GM21825 (cell line): ENCODE measurements around the gene ERN1.
"Not testable (repeated sequence)": the region's sequence is repeated elsewhere in the genome, so short reads cannot be mapped to it uniquely, and the experiment has no call there.

Source experiments
- ATAC-seq: cut with Tn5 transposase; IDR thresholded peaks from one replicate; pipeline ENCODE4 v1.9.1; 2021; ENCODE audit warnings: mild to moderate bottlenecking, moderate library complexity; ENCODE audit not compliant: unreplicated experiment

ERN1 gene

DNA sequence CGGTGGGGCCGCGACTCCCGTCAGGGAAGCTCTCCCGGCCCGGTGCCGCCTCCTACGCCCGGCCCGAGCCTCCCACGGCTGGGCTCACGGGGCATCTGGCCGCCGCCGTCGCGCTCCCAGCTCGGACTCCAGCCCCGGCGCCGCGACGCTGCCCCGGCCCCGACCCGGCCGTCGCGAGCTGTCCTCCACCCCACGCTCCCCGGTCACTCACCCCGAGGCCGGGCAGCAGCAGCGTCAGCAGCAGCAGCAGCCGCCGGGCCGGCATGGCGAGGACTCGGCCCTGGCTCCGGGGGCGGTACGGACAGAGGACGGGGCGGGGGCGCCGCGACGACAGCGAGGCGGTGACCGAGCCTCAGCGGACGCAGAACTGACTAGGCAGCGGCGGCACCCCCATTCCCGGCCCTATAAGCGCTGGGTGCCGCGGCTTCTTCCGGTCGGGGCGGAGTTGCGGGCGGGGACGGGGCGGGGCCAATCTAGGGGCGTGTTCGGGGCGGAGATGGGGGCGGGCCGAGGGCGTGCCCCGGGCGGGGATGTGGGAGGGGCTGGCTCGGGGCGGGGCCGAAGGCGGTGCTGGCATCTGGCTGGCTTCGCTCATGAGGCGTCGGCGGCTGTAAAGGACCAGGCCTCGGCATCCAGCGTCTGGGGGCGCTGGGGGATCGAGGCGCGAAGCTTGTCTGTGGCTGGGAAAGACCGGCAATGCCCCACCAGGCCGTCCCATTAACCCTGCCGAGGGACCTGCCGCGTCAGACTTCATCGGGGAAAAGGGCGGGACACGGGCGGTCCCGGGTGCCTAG lies at the start of gene ERN1:
TSS of gene ERN1 (minus strand) at position 380 of the 794 bp plus-strand sequence. CDS start at position 265, 115 bp downstream.
- ATAC-seq, result peak; percentile 65

- not testable (repeated sequence) for ATAC-seq
Measured at GRCh38 chr17:64179024-64179423, 49.1 kb upstream of the ERN1 start.

- no peak for ATAC-seq
Measured at GRCh38 chr17:64178011-64178825, 48.3 kb upstream of the ERN1 start.

GRCh38 chr17:64177311-64178010 lies 47.5 kb upstream of the ERN1 start:
- ATAC-seq, result no peak

DNA sequence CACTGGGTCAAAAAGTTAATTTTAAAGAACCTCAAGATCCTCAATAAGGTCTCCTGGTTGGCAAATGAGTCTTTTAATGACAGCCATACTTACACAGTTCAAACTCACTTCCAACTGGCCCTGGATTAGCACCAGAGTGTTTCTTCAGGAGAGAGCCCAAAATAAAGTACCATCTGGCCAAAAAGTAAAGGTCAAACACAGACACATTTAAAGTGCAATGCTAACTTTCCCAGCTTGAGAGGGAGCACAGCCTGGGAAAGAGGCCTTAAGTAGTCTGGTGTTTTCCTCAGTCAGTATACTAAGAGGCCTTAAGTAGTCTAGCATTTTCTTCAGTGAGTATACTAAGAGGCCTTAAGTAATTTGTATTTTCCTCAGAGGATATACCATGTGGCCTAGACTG lies 46.6 kb upstream of the ERN1 start:
- no peak for ATAC-seq

DNA sequence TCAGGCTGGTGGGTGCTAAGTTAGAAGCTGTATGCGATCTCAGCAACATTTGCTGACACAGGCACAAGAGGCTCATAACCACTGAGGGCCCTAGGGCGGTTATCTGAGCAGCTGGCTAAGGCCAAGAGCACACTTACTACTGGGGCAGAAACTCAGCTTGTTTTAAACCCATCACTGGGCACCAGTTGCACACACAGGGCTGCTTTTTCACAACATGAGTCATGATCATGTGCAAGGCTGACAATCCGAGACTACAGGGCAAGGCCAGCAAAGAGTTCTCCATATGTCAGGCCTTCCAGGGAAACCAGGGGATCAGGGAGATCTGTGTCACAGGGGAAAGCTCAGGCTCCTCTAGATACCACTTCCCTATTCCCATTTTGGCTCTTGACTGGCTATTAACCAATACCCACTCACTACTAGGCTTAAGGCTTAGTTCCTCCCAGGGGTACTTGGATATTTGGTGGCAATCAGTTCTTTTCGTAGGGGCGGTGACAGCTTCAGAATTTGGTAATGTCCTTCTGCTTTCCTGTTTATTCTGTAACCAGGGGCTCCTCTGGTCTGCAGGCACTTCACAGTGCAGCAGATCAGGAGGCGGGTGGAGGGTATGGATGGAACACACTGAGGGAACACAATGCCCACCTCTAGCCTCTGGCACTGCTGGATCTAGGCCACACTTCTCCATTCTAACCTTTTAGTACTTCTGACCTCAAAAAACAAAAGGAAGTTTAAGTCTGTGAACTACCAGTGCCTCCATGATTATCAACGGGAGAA lies 44.9 kb upstream of the ERN1 start:
- ATAC-seq, result no peak

- ATAC-seq, result no peak
Measured at GRCh38 chr17:64173646-64174045, 43.7 kb upstream of the ERN1 start.

- ATAC-seq, result no peak
Measured at GRCh38 chr17:64172510-64172909, 42.6 kb upstream of the ERN1 start.

GRCh38 chr17:64171041-64171440 lies 41.1 kb upstream of the ERN1 start:
- no peak for ATAC-seq

DNA sequence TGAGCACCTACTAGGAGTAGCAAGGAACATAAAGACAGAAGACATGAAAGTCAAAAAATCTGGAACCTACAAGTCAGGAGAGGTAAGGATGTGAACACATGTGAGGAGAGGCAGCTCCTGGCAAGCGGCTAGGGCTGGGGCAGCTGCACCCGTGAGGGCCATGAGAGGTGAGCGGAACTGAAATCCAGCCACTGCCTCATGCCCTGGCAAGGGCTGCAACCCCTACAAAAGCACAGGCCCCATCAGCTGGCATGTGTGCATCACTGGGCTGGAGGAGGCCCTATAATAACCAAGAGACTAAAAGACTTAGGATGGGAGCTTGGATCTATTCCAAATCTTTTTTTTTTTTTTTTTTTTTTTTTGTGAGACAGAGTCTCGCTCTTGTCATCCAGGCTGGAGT lies 40.3 kb upstream of the ERN1 start:
- ATAC-seq, result no peak

GRCh38 chr17:64167666-64168065 lies 37.7 kb upstream of the ERN1 start:
- not testable (repeated sequence) for ATAC-seq

DNA sequence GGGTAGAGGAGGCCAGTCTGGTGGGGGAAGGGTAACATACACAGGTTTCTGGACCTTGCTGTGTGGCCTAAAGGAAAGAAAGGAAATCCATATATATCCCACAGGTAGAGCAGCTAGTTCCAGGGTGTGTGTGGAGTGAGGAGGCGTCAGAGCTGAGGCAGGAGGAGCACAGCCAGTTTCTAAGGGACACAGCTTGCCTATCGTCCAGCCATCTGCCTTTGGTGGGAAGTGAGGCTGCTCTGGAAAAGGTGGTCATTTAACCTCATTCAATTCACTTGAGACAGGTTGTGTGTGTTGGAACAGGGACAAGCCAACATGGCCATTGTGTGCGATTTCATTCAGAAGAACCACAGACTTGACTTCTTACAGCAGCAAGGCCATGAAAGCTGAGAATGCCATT lies 36.9 kb upstream of the ERN1 start:
- ATAC-seq, result no peak

- no peak for ATAC-seq
Measured at GRCh38 chr17:64165347-64165746, 35.4 kb upstream of the ERN1 start.

GRCh38 chr17:64164596-64165285 lies 34.8 kb upstream of the ERN1 start:
- no peak for ATAC-seq

- ATAC-seq, result no peak
Measured at GRCh38 chr17:64163468-64163867, 33.5 kb upstream of the ERN1 start.

DNA sequence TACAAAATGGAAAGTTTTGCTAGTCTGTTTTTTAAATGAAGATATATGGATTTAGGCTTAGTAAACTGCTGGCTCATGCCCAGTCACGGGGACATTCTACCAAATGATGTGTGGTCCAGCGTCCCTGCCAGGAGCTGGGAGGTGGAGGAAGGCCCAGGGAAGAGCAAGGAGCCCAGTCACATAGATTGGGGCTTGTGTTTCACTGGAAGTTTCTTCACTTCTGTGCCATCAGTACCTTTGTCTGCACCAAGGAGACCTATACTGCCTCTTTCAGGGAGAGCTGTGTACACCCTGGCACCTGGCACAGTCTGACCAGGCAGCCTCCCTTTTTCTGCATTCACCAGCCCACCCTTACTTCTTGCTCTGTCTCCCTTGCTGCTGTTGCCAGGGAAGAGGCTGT lies 32.6 kb upstream of the ERN1 start:
- ATAC-seq, result no peak

DNA sequence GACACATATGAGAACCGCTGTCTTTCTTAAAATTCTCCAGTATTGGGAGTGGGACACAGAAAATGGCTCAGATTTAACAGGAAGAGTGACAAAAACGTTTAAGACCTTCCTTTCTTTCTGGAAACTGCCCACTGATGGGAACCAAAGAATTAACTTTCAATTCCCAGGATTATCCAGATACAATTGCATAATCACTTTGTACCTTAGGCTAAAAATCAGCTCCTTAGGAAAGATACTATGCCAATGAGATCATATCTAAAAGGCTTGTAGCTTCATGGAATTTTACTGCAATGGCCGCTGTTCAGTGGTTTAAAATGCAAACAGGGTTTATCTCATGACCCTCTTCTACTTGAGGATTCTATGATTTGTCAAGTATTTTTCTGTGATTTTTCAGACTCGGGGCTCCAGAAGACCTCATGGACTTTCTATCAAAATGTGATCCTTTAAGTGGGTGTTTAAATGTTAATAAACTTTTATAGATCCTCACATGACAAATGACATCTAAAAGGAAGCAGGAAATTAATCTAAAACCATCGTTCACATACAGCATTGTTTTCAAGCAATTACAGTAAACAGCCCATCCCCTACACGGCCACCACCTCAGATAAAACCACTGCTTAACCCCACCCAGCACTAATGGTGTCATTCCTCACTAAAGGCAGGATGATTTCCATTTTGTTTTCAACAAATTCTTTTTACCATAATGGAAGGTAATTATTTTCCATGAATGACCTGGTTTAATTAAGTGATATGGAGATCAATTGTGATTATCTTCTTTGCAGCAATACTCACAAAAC lies 31.6 kb upstream of the ERN1 start:
- ATAC-seq, result no peak

DNA sequence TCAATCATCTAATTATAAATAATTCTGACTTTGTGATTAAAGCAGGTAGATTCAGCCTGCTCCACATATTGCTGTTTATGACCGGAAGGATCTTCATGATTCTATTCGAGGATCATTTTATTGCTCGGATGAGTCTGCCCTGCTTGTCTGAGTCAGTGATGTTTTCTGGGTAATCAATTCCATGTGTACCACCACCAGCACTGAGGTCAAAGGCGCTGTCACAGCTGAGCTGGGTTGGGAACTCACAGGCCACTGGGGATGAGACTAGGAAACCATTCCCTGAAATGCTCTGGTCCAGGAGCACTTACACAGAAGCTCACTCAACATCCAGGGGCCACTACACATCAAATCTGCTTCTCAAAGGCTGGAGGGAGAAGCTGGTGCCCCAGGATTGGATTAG lies 30.4 kb upstream of the ERN1 start:
- ATAC-seq, result no peak

DNA sequence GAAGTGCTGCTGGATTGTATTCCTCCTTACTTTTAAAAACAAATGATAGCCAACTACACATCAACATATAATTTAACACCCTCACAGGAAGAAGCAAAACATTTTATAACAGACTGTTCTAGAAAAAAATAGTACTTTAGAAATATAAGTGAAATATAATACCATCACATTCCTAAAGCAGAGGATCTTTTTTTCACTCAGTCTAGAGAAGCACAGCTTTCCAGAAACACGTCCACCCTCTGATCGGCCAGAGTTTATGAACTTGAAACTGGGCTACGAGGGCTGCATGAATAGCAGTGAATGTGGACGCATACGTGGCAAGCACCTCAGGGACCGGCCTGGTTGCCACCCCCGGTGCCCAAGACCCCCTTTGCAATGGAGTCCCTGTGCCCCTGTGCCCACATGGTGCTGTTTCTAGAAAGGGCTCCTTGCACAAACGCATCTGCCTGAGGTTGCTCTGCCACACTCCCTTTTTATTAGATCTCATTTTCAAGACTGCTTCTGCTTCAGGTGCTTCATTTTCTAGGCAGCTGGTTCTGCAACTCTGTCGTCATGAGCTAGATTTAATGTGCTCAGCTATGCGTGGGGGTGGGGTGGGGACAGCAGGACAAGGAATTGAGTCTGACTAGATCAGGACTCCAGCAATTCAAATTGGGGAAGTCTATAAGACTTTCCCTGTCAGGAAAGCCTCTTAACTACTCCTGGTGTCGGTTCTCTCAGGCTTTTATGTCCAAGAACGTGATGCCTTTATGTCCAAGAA lies 29.1 kb upstream of the ERN1 start:
- ATAC-seq, result no peak
